B cell (primary cell): Measurements from ENCODE around the gene HHAT. TPM values are rescaled to one million over a fixed set of nuclear protein-coding genes. Genes with fewer than 3 reads are reported as not detected.

Experiments
- ATAC-seq: fragments of 200-7000 bp; cut with Tn5 transposase; one replicate; pipeline ENCODE4 v1.10.0; 2021; ENCODE audit warnings: low read depth, mild to moderate bottlenecking, moderate number of reproducible peaks, moderate library complexity
- CTCF ChIA-PET: fragments of 350-600 bp; sonication (Branson Sonifier 250); formaldehyde crosslinking; loops from one replicate; lab custom pipeline; 2021; ENCODE audit warnings: antibody characterized with exemption, inconsistent platforms; lab: Charles Lee
- POLR2A ChIA-PET: fragments of 350-600 bp; sonication (Branson Sonifier 250); formaldehyde crosslinking; loops from one replicate; lab custom pipeline; 2021; ENCODE audit warnings: antibody characterized with exemption; lab: Charles Lee
- DNase-seq: peaks from one replicate; pipeline ENCODE4 v3.0.0; 2013
- H2AFZ ChIP-seq: 2 replicates; pipeline ENCODE4 v1.6.1; 2012; ENCODE audit warnings: mild to moderate bottlenecking, low read depth, low read length; ENCODE audit not compliant: insufficient read depth, poor library complexity, severe bottlenecking
- H3K27ac ChIP-seq, 2 donors: 1 replicate in 1 of 2; 2 replicates in 1 of 2; pipeline ENCODE4 v1.5.1; 2012 to 2013; ENCODE audit warnings: low read length in 2 of 2, mild to moderate bottlenecking in 2 of 2, moderate library complexity in 1 of 2
- H3K27me3 ChIP-seq, 4 experiments: fragments of 200-600 bp in 1 of 4; sonication (generic) in 1 of 4; replicated peaks in 1 of 4; 1 replicate in 2 of 4; 2 replicates in 2 of 4; pipeline versions ENCODE4 v1.6.1 to v1.7.0; 2013 to 2016; ENCODE audit warnings: low read length in 3 of 4, mild to moderate bottlenecking in 2 of 4, mixed read lengths in 1 of 4, moderate library complexity in 1 of 4; ENCODE audit not compliant: insufficient read depth in 4 of 4, control insufficient read depth in 3 of 4; ENCODE audit errors: control extremely low read depth in 1 of 4
- H3K36me3 ChIP-seq, 2 experiments: replicated peaks in 1 of 2; 1 replicate in 1 of 2; 2 replicates in 1 of 2; pipeline versions ENCODE4 v1.6.1 to v1.7.1; 2013; ENCODE audit warnings: low read length in 1 of 2; ENCODE audit not compliant: insufficient read depth in 2 of 2, control insufficient read depth in 1 of 2; ENCODE audit errors: control extremely low read depth in 1 of 2, extremely low read depth in 1 of 2
- H3K4me1 ChIP-seq, 2 donors: fragments of 200-600 bp in 1 of 2; sonication (generic) in 1 of 2; 1 replicate in 1 of 2; 2 replicates in 1 of 2; pipeline versions ENCODE4 v1.5.1 to v1.6.1; 2013 to 2017; ENCODE audit warnings: low read length in 2 of 2; ENCODE audit not compliant: control insufficient read depth in 2 of 2, insufficient read depth in 2 of 2
- H3K4me2 ChIP-seq: replicated peaks from 2 replicates; pipeline ENCODE3; 2012; ENCODE audit warnings: mild to moderate bottlenecking, low read depth, low read length; ENCODE audit not compliant: poor library complexity, severe bottlenecking
- H3K4me3 ChIP-seq, 5 experiments: fragments of 200-600 bp in 1 of 5; sonication (generic) in 1 of 5; 1 replicate in 3 of 5; 2 replicates in 2 of 5; pipeline versions ENCODE4 v1.5.1 to v1.7.0; 2011 to 2016; ENCODE audit warnings: low read length in 4 of 5, mild to moderate bottlenecking in 4 of 5, low read depth in 2 of 5, control low read depth in 1 of 5, moderate library complexity in 1 of 5; ENCODE audit not compliant: insufficient read depth in 1 of 5; ENCODE audit errors: control extremely low read depth in 1 of 5, extremely low read depth in 1 of 5
- H3K79me2 ChIP-seq: fragments of 200-600 bp; sonication (generic); one replicate; pipeline ENCODE4 v1.6.0; 2016; ENCODE audit warnings: low read length; ENCODE audit not compliant: control insufficient read depth, insufficient read depth
- H3K9ac ChIP-seq: fragments of 200-600 bp; sonication (generic); 2 replicates; pipeline ENCODE4 v1.6.1; 2017; ENCODE audit warnings: mild to moderate bottlenecking, low read length, moderate library complexity
- H3K9me3 ChIP-seq, 3 donors: one replicate each; pipeline versions ENCODE4 v1.6.1 to v1.7.1; 2013; ENCODE audit warnings: low read length in 2 of 3; ENCODE audit not compliant: control insufficient read depth in 2 of 3, insufficient read depth in 1 of 3; ENCODE audit errors: control extremely low read depth in 1 of 3
- H4K20me1 ChIP-seq: 2 replicates; pipeline ENCODE4 v1.6.0; 2012; ENCODE audit warnings: mild to moderate bottlenecking, low read length; ENCODE audit not compliant: insufficient read depth, control insufficient read depth, poor library complexity, severe bottlenecking
- H3K27ac Mint-ChIP-seq: one replicate; pipeline ENCODE4 v1.8.0; 2021; ENCODE audit warnings: mixed read lengths
- H3K27me3 Mint-ChIP-seq: one replicate; pipeline ENCODE4 v1.8.0; 2021; ENCODE audit warnings: mixed read lengths
- H3K4me1 Mint-ChIP-seq: one replicate; pipeline ENCODE4 v1.8.0; 2021; ENCODE audit warnings: mixed read lengths
- H3K4me3 Mint-ChIP-seq: one replicate; pipeline ENCODE4 v1.8.0; 2021; ENCODE audit warnings: mixed read lengths
- H3K9me3 Mint-ChIP-seq: one replicate; pipeline ENCODE4 v1.8.0; 2022; ENCODE audit warnings: mixed read lengths; ENCODE audit not compliant: insufficient read depth
- EZH2 ChIP-seq: IDR thresholded peaks from 2 replicates; pipeline ENCODE4 v1.6.1; 2012; ENCODE audit warnings: borderline replicate concordance, low read depth, mild to moderate bottlenecking, moderate library complexity, low read length; ENCODE audit not compliant: insufficient read depth, poor library complexity, severe bottlenecking
- WGBS: methylation state at CpG from one replicate; pipeline ENCODE4 v1.1.5; 2013; ENCODE audit warnings: missing lambda C conversion rate; ENCODE audit not compliant: insufficient coverage; 5-methylcytosine and 5-hydroxymethylcytosine counted together
- intact Hi-C: fragments of 100-400 bp; cut with micrococcal nuclease; formaldehyde crosslinking; loops from one replicate; pipeline ENCODE4 v1.10.0; 2022
- polyA plus RNA-seq: library from polyadenylated mRNA; depleted of rRNA; stranded (reverse); fragments of >200 nt; gene quantifications from 2 replicates; pipeline ENCODE4 v1.2.3, GENCODE V29; 2012
- total RNA-seq, 2 donors: library from RNA; stranded (reverse); fragments of 120-200 nt in 1 of 2; gene quantifications; 1 replicate in 1 of 2; 2 replicates in 1 of 2; pipeline versions ENCODE4 v1.2.3 to v1.2.4, GENCODE V29; 2013 to 2022
- TF ChIP-seq, protein P1 (sequence below): fragments of 200-600 bp; IDR thresholded peaks from one replicate; pipeline ENCODE4 v1.8.0; 2022; ENCODE audit warnings: antibody characterized with exemption, mild to moderate bottlenecking

The HHAT gene
- total and polyA plus RNA-seq, 2 donors (not counting 1 experiment from before 2014, with no cell fraction given): 4.0 to 28.2 TPM

DNA sequence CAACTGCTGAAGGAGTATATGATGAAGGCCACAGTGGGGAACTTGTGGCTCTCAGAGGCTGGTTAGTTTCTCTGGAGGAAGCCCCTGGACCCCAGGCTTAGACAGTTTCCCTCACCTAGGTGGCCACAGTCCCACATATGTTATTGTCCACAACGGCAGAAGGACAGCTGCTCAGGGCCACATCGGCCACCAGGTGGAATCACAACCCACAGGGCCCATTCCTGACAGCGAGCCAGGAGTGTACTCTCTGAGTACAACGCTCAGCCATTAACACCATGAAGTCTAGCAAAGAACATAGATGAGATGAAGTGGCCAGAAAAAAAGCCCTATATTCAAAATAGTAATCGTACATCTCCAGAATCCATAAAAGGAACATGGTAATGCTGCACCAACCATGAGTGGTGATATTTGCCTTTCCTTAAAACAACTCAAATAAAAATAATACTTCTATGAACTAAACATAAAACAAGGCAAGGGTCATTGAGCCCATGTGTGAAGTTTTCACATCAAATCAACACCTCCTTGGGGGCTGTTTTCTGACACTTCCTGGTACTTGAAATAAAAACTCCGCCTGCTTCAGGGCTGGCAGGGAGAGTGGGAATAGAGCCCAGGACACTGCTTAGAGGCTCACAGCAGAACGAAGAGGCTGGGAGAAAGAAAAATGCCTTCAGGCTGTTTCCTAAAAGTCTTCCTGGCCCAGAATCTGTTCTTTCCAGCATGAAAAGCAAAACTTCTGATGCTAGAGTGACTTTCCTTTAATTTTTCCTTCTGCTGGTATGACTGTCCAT is 383.3 kb downstream of the HHAT start:
- TF ChIP-seq, protein P1, sequence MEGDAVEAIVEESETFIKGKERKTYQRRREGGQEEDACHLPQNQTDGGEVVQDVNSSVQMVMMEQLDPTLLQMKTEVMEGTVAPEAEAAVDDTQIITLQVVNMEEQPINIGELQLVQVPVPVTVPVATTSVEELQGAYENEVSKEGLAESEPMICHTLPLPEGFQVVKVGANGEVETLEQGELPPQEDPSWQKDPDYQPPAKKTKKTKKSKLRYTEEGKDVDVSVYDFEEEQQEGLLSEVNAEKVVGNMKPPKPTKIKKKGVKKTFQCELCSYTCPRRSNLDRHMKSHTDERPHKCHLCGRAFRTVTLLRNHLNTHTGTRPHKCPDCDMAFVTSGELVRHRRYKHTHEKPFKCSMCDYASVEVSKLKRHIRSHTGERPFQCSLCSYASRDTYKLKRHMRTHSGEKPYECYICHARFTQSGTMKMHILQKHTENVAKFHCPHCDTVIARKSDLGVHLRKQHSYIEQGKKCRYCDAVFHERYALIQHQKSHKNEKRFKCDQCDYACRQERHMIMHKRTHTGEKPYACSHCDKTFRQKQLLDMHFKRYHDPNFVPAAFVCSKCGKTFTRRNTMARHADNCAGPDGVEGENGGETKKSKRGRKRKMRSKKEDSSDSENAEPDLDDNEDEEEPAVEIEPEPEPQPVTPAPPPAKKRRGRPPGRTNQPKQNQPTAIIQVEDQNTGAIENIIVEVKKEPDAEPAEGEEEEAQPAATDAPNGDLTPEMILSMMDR: no peak
- no peak for TF ChIP-seq EZH2
- Mint-ChIP-seq H3K4me1 (no peaks in the 10 kb centered on the region), H3K27me3 (no peaks in the 10 kb centered on the region), H3K9me3 (no peaks in the 10 kb centered on the region), H3K4me3 (no peak overlapping the region), H3K27ac (no peak overlapping the region)
- Histone ChIP-seq H3K4me1 (no peaks in the 10 kb centered on the region), H3K27me3 (no peaks in the 10 kb centered on the region), H3K79me2 (no peaks in the 10 kb centered on the region), H3K27ac (no peak overlapping the region), H3K9me3 (no peaks in the 10 kb centered on the region), H2AFZ (no peak overlapping the region), H3K4me3 (no peak overlapping the region), H4K20me1 (no peaks in the 10 kb centered on the region), H3K4me2 (no peak overlapping the region), H3K36me3 (no peaks in the 10 kb centered on the region), H3K9ac (no peak overlapping the region)
- WGBS: 69% methylated on average over 3 of the region's 7 CpGs
- POLR2A ChIA-PET: no interaction called here
- intact Hi-C loops: no loop called here
- no peak for ATAC-seq
- CTCF ChIA-PET: no interaction called here
- no peak for DNase-seq

DNA sequence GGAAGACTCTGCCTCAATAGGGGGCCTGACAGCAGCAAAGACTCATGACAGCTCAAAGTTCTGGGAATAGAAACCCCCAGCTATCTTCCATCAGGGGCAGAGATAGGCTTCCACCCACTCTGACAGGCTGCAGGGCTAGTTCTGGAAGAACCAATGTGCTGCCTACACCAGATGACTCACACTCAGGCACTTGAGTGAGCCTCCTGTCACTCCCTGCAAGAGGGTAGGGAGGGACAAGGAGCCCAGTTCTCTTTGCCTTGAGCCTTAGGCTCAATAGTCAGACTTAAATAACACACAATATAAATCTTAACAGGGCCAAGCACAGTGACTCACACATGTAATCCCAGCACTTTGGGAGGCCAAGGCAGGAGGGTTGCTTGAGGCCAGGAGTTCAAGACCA is 386.4 kb downstream of the HHAT start:
- CTCF ChIA-PET: no interaction called here
- no peaks in the 10 kb centered on the region for H3K79me2 ChIP-seq
- ATAC-seq (no peak), DNase-seq (no peak)
- H3K4me2 ChIP-seq: no peak overlapping the region
- Mint-ChIP-seq H3K27me3 (no peaks in the 10 kb centered on the region), H3K4me1 (no peaks in the 10 kb centered on the region), H3K9me3 (no peaks in the 10 kb centered on the region), H3K4me3 (no peak overlapping the region), H3K27ac (no peak overlapping the region)
- no peak overlapping the region for H2AFZ ChIP-seq
- TF ChIP-seq, protein P1: no peak
- no peak for TF ChIP-seq EZH2
- no peaks in the 10 kb centered on the region for H3K4me1 ChIP-seq
- no peak overlapping the region for H3K27ac ChIP-seq
- no peaks in the 10 kb centered on the region for H3K36me3 ChIP-seq
- no peaks in the 10 kb centered on the region for H4K20me1 ChIP-seq
- no peak overlapping the region for H3K4me3 ChIP-seq
- intact Hi-C loops: no loop called here
- no peaks in the 10 kb centered on the region for H3K9me3 ChIP-seq
- no peak overlapping the region for H3K9ac ChIP-seq
- H3K27me3 ChIP-seq: no peaks in the 10 kb centered on the region
- POLR2A ChIA-PET: no interaction called here
